Measurements from ENCODE around the gene CNTN6.

DNA sequence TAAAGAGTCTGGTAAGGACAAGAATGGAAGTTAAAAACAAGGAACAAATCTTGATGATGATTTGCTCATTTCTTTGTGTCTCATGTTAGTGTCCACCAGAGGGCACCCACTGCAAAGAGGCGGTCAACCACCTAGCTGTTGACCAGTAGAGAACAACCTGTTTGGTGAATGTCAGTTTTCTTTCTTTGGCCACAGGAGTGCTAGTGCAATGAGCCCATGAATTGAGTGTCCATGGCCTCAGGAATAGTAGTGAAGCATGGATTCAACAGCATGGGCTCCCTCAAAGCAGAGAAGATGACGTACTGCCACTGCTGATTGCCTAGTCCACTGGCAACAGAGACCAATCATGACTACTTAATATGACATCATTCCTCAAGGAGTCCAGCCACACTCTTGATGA is 10.7 kb upstream of the CNTN6 start:
- TF ChIP-seq, protein P1, sequence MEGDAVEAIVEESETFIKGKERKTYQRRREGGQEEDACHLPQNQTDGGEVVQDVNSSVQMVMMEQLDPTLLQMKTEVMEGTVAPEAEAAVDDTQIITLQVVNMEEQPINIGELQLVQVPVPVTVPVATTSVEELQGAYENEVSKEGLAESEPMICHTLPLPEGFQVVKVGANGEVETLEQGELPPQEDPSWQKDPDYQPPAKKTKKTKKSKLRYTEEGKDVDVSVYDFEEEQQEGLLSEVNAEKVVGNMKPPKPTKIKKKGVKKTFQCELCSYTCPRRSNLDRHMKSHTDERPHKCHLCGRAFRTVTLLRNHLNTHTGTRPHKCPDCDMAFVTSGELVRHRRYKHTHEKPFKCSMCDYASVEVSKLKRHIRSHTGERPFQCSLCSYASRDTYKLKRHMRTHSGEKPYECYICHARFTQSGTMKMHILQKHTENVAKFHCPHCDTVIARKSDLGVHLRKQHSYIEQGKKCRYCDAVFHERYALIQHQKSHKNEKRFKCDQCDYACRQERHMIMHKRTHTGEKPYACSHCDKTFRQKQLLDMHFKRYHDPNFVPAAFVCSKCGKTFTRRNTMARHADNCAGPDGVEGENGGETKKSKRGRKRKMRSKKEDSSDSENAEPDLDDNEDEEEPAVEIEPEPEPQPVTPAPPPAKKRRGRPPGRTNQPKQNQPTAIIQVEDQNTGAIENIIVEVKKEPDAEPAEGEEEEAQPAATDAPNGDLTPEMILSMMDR (conservative IDR thresholded peaks at IDR 0.05; ENCODE audit: low read depth in 2 of 2): peak; percentile 85 to 94
- no peak for TF ChIP-seq JUNB (IDR thresholded peaks at IDR 0.05; ENCODE audit: unreplicated experiment)
- TF ChIP-seq EZH2 (IDR thresholded peaks at IDR 0.05; ENCODE audit: low read depth, unreplicated experiment): no peak

Data from GM23338 (cell line).